HS-27A (cell line): ENCODE data around the gene APOL5.

ENCODE experiments used
- DNase-seq: peaks from one replicate; pipeline ENCODE4 v3.0.0-alpha.2; 2012; ENCODE audit warnings: low read depth, missing footprints

APOL5 gene

GRCh38 chr22:35742342-35743100 lies 24.8 kb downstream of the APOL5 start:
- DNase-seq, result peak; percentile 12

GRCh38 chr22:35743326-35743860 lies 25.7 kb downstream of the APOL5 start:
- DNase-seq, result no peak

- no peak for DNase-seq
Observed at GRCh38 chr22:35746248-35746647, 28.6 kb downstream of the APOL5 start.

- no peak for DNase-seq
Observed at GRCh38 chr22:35746946-35747703, 29.5 kb downstream of the APOL5 start.

GRCh38 chr22:35749808-35750207 lies 32.1 kb downstream of the APOL5 start:
- no peak for DNase-seq

- no peak for DNase-seq
Observed at GRCh38 chr22:35752006-35752862, 34.6 kb downstream of the APOL5 start.

- DNase-seq, result no peak
Observed at GRCh38 chr22:35752863-35753189, 35.2 kb downstream of the APOL5 start.

GRCh38 chr22:35754761-35755160 lies 37.1 kb downstream of the APOL5 start:
- DNase-seq, result no peak

- no peak for DNase-seq
Observed at GRCh38 chr22:35756722-35757121, 39.0 kb downstream of the APOL5 start.

- DNase-seq, result no peak
Observed at GRCh38 chr22:35758394-35758793, 40.7 kb downstream of the APOL5 start.

GRCh38 chr22:35761037-35761436 lies 43.4 kb downstream of the APOL5 start:
- DNase-seq, result no peak

GRCh38 chr22:35766654-35767580 lies 49.2 kb downstream of the APOL5 start:
- no peak for DNase-seq

GRCh38 chr22:35769974-35770373 lies 52.3 kb downstream of the APOL5 start:
- no peak for DNase-seq

- DNase-seq, result no peak
Observed at GRCh38 chr22:35775339-35775738, 57.7 kb downstream of the APOL5 start.

GRCh38 chr22:35777335-35777975 lies 59.8 kb downstream of the APOL5 start:
- DNase-seq, result peak; percentile 30
